Epithelial cell of esophagus (primary cell): Measurements from ENCODE around the gene TPMT.

Experiments
- DNase-seq: peaks from one replicate; pipeline ENCODE4 v3.0.0; 2010; ENCODE audit warnings: low read depth
- H3K4me3 ChIP-seq: 2 replicates; pipeline ENCODE4 v1.5.1; 2011; ENCODE audit warnings: mild to moderate bottlenecking, low read length, control low read depth
- TF ChIP-seq, protein P1 (sequence below): IDR thresholded peaks from 2 replicates; pipeline ENCODE4 v1.5.1; 2011; ENCODE audit warnings: low read depth, mild to moderate bottlenecking, low read length, control low read depth, inconsistent platforms; ENCODE audit not compliant: insufficient read depth; ENCODE audit errors: missing control alignments

Gene TPMT

GRCh38 chr6:18154507-18155149 lies at the start of gene TPMT:
Gene TPMT, minus strand, starts transcription at chr6:18155077. Its CDS starts 5,950 bp downstream, at chr6:18149127.
- peak within 1 kb of the TSS; percentile 98 for H3K4me3 ChIP-seq
- TF ChIP-seq, protein P1, sequence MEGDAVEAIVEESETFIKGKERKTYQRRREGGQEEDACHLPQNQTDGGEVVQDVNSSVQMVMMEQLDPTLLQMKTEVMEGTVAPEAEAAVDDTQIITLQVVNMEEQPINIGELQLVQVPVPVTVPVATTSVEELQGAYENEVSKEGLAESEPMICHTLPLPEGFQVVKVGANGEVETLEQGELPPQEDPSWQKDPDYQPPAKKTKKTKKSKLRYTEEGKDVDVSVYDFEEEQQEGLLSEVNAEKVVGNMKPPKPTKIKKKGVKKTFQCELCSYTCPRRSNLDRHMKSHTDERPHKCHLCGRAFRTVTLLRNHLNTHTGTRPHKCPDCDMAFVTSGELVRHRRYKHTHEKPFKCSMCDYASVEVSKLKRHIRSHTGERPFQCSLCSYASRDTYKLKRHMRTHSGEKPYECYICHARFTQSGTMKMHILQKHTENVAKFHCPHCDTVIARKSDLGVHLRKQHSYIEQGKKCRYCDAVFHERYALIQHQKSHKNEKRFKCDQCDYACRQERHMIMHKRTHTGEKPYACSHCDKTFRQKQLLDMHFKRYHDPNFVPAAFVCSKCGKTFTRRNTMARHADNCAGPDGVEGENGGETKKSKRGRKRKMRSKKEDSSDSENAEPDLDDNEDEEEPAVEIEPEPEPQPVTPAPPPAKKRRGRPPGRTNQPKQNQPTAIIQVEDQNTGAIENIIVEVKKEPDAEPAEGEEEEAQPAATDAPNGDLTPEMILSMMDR = no peak
- peak; percentile 22 for DNase-seq

DNA sequence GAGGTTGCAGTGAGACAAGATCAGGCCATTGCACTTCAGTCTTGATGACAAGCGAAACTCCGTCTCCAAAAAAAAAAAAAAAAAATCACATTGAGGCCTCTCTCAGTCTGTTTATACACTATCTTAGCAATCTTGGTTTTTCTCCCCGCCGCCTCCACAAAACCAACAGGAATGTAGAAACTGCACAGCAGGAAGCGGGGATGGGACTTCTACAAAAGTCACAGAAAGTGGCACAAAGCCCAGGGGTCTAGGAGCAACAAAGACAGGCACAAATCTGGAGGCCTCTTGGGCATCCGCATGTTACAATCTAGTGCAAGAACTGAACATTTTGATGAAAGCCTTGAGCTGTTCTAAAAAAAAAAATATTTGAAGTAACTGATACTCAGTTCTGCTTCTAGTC lies 48.9 kb upstream of the TPMT start:
- no peak for DNase-seq
- H3K4me3 ChIP-seq = no peak overlapping the region
- TF ChIP-seq, protein P1 = no peak

GRCh38 chr6:18192026-18192425 lies 37.1 kb upstream of the TPMT start:
- no peak overlapping the region for H3K4me3 ChIP-seq

DNA sequence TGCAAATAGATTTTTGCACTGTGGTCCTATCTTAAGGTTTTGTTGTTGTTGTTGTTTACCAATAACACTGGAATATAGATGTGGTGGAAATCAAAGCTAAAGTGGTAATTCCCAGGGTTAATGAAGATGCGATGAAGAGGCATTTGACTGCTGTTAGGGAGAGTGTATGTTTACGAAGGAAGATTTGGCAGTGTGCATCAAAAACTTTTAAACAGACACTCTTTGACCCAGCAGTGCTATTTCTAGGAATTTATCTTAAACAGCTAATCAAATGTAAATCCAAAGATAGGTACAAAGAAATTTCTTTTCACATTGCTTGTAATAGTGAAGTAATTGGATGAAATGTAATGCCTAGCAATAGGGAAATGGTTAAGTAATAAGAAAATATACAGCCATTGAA lies 34.3 kb upstream of the TPMT start:
- TF ChIP-seq, protein P1 = no peak
- H3K4me3 ChIP-seq = no peak overlapping the region
- no peak for DNase-seq

More at GRCh38 chr6:18192026-18192425, 37.1 kb upstream of the TPMT start:
- TF ChIP-seq, protein P1 = no peak
- DNase-seq = no peak

DNA sequence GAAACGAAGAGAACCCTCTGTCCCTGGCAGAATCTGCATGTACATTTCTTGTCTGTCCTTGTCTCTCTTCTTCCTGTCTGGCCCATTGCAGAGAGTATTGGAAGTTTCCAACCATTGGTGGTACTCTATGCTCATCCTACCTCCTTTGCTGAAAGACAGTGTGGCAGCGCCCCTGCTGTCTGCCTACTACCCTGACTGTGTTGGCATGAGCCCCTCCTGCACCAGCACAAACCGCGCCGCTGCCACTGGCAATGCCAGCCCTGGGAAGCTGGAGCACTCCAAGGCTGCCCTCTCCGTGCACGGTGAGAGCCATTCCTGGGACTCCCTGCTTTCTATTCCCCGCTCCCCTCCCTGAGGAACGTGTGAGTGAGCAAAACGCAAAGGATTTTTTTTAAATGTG lies 32.8 kb upstream of the TPMT start:
- TF ChIP-seq, protein P1 = no peak
- H3K4me3 ChIP-seq = no peak overlapping the region
- DNase-seq = no peak

DNA sequence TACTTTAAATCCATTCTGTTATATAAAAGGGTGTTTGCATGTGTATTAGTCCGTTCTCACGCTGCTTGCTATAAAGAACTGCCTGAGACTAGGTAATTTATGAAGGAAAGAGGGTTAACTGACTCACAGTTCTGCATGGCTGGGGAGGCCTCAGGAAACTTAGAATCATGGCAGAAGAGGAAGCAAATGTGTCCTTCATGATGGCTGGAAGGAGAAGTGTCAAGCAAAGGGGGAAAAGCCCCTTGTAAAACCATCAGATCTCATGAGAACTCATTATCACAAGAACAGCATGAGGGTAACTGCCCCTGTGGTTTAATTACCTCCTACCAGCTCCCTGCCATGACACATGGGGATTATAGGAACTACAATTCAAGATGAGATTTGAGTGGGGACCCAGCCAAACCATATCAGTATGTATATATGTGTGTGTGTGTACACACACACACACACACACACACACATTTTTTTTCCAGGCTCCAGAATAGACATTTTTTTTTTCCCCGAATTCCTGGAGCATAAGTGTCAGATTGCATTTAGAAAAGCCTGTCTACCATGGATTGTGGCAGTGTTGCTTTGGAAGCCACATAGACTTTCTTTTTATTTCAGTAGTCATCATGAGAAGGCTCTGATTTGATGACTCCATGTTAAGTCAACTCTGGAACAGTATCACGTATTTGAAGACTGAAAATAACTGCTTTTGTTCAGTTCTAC lies 31.8 kb upstream of the TPMT start:
- TF ChIP-seq, protein P1 = no peak
- no peak for DNase-seq
- no peak overlapping the region for H3K4me3 ChIP-seq

GRCh38 chr6:18186033-18186432 lies 31.2 kb upstream of the TPMT start:
- peak; percentile 12 for DNase-seq
- TF ChIP-seq, protein P1 = no peak
- H3K4me3 ChIP-seq = no peak overlapping the region
